Spleen (tissue), 7 donors: ENCODE measurements around the gene KIAA1586.
"Not testable (repeated sequence)": the region's sequence is repeated elsewhere in the genome, so short reads cannot be mapped to it uniquely, and the experiment has no call there.

ENCODE experiments used
- POLR2A ChIP-seq, 3 donors: fragments of 450-650 bp; IDR thresholded peaks; one replicate each; pipeline ENCODE4 v1.5.1; 2017; ENCODE audit warnings: antibody characterized with exemption in 3 of 3, mild to moderate bottlenecking in 1 of 3
- TF ChIP-seq, protein P1 (sequence below), 11 experiments: fragments of 200-600 bp in 7 of 11; fragments of 450-650 bp in 4 of 11; sonication (generic) in 4 of 11; IDR thresholded peaks in 8 of 11; conservative IDR thresholded peaks in 3 of 11; 1 replicate in 7 of 11; 2 replicates in 4 of 11; pipeline versions ENCODE4 v1.4.0 to v1.8.0; 2016 to 2021; ENCODE audit warnings: antibody characterized with exemption in 11 of 11, inconsistent platforms in 4 of 11, mild to moderate bottlenecking in 1 of 11
- donor health status: DM: no; HTN: no; CAD: no; lungs with moderate emphysema.
- donor health status: DM: no; HTN: no; CAD: no.
- donor health status: DM: no; HTN: no; CAD: no.

GRCh38 chr6:57047257-57047585 lies 728 bp downstream of the KIAA1586 start:
- TF ChIP-seq, protein P1, sequence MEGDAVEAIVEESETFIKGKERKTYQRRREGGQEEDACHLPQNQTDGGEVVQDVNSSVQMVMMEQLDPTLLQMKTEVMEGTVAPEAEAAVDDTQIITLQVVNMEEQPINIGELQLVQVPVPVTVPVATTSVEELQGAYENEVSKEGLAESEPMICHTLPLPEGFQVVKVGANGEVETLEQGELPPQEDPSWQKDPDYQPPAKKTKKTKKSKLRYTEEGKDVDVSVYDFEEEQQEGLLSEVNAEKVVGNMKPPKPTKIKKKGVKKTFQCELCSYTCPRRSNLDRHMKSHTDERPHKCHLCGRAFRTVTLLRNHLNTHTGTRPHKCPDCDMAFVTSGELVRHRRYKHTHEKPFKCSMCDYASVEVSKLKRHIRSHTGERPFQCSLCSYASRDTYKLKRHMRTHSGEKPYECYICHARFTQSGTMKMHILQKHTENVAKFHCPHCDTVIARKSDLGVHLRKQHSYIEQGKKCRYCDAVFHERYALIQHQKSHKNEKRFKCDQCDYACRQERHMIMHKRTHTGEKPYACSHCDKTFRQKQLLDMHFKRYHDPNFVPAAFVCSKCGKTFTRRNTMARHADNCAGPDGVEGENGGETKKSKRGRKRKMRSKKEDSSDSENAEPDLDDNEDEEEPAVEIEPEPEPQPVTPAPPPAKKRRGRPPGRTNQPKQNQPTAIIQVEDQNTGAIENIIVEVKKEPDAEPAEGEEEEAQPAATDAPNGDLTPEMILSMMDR (IDR thresholded peaks at IDR 0.05 in 8 of 11, conservative IDR thresholded peaks at IDR 0.05 in 3 of 11), result not testable (repeated sequence)
- TF ChIP-seq POLR2A (IDR thresholded peaks at IDR 0.05), result not testable (repeated sequence)
